ENCODE measurements around the gene GAL.

Gene GAL

GRCh38 chr11:68722143-68722542 lies 37.8 kb downstream of the GAL start:
- peaks cover 4% of the 10 kb centered on the region for H3K4me1 ChIP-seq (ENCODE audit: control insufficient read depth, low read depth, low read length)
- H3K27me3 ChIP-seq (ENCODE audit: control insufficient read depth, insufficient read depth, low read length), result no peaks in the 10 kb centered on the region
- H3K36me3 ChIP-seq (ENCODE audit: control insufficient read depth, low read depth, low read length), result no peaks in the 10 kb centered on the region
- H3K4me3 ChIP-seq (ENCODE audit: low read length), result no peak overlapping the region
- H3K9me3 ChIP-seq (ENCODE audit: control insufficient read depth, low read depth, low read length), result no peaks in the 10 kb centered on the region
- no peak overlapping the region for H3K9ac ChIP-seq (ENCODE audit: low read length)
- H3K27ac ChIP-seq (ENCODE audit: low read length), result no peak overlapping the region

- no peak overlapping the region for H3K27ac ChIP-seq (ENCODE audit: low read length)
Measured at GRCh38 chr11:68724293-68724692, 39.9 kb downstream of the GAL start.

GRCh38 chr11:68727783-68728182 lies 43.4 kb downstream of the GAL start:
- no peaks in the 10 kb centered on the region for H3K9me3 ChIP-seq (ENCODE audit: control insufficient read depth, low read depth, low read length)
- no peaks in the 10 kb centered on the region for H3K27me3 ChIP-seq (ENCODE audit: control insufficient read depth, insufficient read depth, low read length)
- H3K4me1 ChIP-seq (ENCODE audit: control insufficient read depth, low read depth, low read length), result peaks cover 4% of the 10 kb centered on the region
- no peak overlapping the region for H3K27ac ChIP-seq (ENCODE audit: low read length)
- H3K4me3 ChIP-seq (ENCODE audit: low read length), result no peak overlapping the region
- no peaks in the 10 kb centered on the region for H3K36me3 ChIP-seq (ENCODE audit: control insufficient read depth, low read depth, low read length)
- no peak overlapping the region for H3K9ac ChIP-seq (ENCODE audit: low read length)

More at GRCh38 chr11:68724293-68724692, 39.9 kb downstream of the GAL start:
- Histone ChIP-seq H3K27me3 (ENCODE audit: control insufficient read depth, insufficient read depth, low read length) (no peaks in the 10 kb centered on the region), H3K36me3 (ENCODE audit: control insufficient read depth, low read depth, low read length) (no peaks in the 10 kb centered on the region), H3K4me1 (ENCODE audit: control insufficient read depth, low read depth, low read length) (peaks cover 4% of the 10 kb centered on the region), H3K4me3 (ENCODE audit: low read length) (no peak overlapping the region), H3K9me3 (ENCODE audit: control insufficient read depth, low read depth, low read length) (no peaks in the 10 kb centered on the region), H3K9ac (ENCODE audit: low read length) (no peak overlapping the region)

DNA sequence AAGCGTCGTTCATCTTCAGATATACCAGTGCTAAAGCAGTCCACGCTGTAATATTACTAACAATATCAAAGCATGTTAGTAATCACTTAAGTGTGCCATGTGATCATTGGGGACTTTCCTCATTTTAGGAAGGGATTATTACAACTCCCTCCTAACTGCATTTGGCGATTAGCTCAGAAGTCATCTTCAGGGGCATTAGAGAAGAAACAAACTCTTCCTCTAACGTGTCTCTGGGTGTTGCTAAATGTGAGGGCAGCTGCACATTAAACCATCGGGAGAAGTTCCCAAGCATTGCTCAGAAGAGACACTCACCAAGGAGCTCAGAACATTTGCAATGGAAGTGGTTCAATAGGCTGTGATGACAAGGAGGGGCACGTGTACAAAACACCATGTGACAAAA lies 49.8 kb downstream of the GAL start:
- Histone ChIP-seq H3K36me3 (ENCODE audit: control insufficient read depth, low read depth, low read length) (peaks cover 12% of the 10 kb centered on the region), H3K4me3 (ENCODE audit: low read length) (no peak overlapping the region), H3K4me1 (ENCODE audit: control insufficient read depth, low read depth, low read length) (no peaks in the 10 kb centered on the region), H3K9ac (ENCODE audit: low read length) (no peak overlapping the region), H3K9me3 (ENCODE audit: control insufficient read depth, low read depth, low read length) (no peaks in the 10 kb centered on the region), H3K27me3 (ENCODE audit: control insufficient read depth, insufficient read depth, low read length) (no peaks in the 10 kb centered on the region), H3K27ac (ENCODE audit: low read length) (no peak overlapping the region)

DNA sequence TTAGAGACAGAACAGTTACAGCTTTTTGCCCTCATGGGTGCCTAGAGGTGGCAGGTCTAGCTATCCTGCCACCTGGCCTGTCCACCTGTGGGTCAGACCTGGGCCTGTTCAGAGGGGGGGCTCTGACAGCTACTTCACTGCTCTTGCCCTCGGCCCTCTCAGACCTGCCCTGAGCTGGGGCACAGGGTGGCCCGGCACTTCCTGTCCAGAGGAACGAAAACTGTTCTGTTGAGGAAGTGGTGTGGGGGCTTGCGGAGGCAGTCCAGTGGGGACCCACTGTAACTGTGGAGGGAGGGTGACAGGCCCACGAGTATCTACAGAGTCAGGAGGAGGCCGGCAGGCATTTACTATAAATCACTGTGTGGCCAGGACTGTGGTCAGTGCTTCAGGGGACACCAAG lies 50.8 kb downstream of the GAL start:
- Histone ChIP-seq H3K4me1 (ENCODE audit: control insufficient read depth, low read depth, low read length) (no peaks in the 10 kb centered on the region), H3K27ac (ENCODE audit: low read length) (no peak overlapping the region), H3K4me3 (ENCODE audit: low read length) (no peak overlapping the region), H3K9me3 (ENCODE audit: control insufficient read depth, low read depth, low read length) (no peaks in the 10 kb centered on the region), H3K9ac (ENCODE audit: low read length) (no peak overlapping the region), H3K36me3 (ENCODE audit: control insufficient read depth, low read depth, low read length) (peaks cover 12% of the 10 kb centered on the region), H3K27me3 (ENCODE audit: control insufficient read depth, insufficient read depth, low read length) (no peaks in the 10 kb centered on the region)

DNA sequence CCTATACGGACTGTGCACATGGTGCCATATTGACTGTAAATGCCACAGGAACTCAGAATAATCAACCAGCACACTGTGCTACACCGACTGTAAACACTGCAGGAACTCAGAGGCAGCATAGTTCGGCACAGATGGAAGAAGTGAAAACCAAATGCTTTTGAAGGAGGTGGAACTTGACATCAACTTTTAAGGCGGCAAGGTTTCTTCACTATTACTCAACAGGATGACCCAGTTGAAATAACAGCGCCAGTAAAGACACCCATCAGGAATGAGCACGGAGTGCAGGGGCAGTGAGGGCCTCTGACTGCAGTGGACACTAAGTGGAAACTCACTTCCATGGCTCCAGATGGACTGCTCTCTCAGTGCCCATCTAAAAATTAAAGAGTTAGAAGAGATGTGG lies 51.3 kb downstream of the GAL start:
- H3K4me1 ChIP-seq (ENCODE audit: control insufficient read depth, low read depth, low read length), result no peaks in the 10 kb centered on the region
- H3K36me3 ChIP-seq (ENCODE audit: control insufficient read depth, low read depth, low read length), result peaks cover 12% of the 10 kb centered on the region
- no peak overlapping the region for H3K9ac ChIP-seq (ENCODE audit: low read length)
- no peak overlapping the region for H3K4me3 ChIP-seq (ENCODE audit: low read length)
- H3K27me3 ChIP-seq (ENCODE audit: control insufficient read depth, insufficient read depth, low read length), result no peaks in the 10 kb centered on the region
- H3K9me3 ChIP-seq (ENCODE audit: control insufficient read depth, low read depth, low read length), result no peaks in the 10 kb centered on the region
- H3K27ac ChIP-seq (ENCODE audit: low read length), result no peak overlapping the region
